T-cell (primary cell): Measurements from ENCODE around the gene COL4A6. TPM values are rescaled to one million over a fixed set of nuclear protein-coding genes. Genes with fewer than 3 reads are reported as not detected.

ENCODE experiments used
- ATAC-seq, 4 experiments: fragments of 200-7000 bp in 3 of 4; fragments of 150-1000 bp in 1 of 4; cut with Tn5 transposase; replicated peaks in 1 of 4; 1 replicate in 3 of 4; 2 replicates in 1 of 4; pipeline ENCODE4 v1.10.0; 2021; ENCODE audit warnings: moderate library complexity in 3 of 4, mild to moderate bottlenecking in 2 of 4, moderate number of reproducible peaks in 1 of 4
- CTCF ChIA-PET, 2 donors: fragments of 300-600 bp; sonication (Branson Sonifier 250); formaldehyde crosslinking; loops; one replicate each; lab custom pipeline; 2022; ENCODE audit warnings: antibody characterized with exemption in 2 of 2; lab: Charles Lee
- POLR2A ChIA-PET, 2 donors: fragments of 300-600 bp; sonication (Branson Sonifier 250); formaldehyde crosslinking; loops; one replicate each; lab custom pipeline; 2022; ENCODE audit warnings: antibody characterized with exemption in 2 of 2; lab: Charles Lee
- DNase-seq, 35 experiments: peaks; one replicate each; pipeline versions ENCODE4 v3.0.0 to v3.0.0-alpha.2; 2013 to 2023
- H3K27ac ChIP-seq: one replicate; pipeline ENCODE4 v1.5.1; 2013; ENCODE audit warnings: low read length
- H3K27me3 ChIP-seq, 2 experiments: replicated peaks in 1 of 2; 1 replicate in 1 of 2; 2 replicates in 1 of 2; pipeline versions ENCODE4 v1.6.1 to v1.7.0; 2013; ENCODE audit warnings: low read length in 1 of 2, mixed read lengths in 1 of 2; ENCODE audit not compliant: control insufficient read depth in 2 of 2, insufficient read depth in 2 of 2; ENCODE audit errors: extremely low read depth in 1 of 2
- H3K36me3 ChIP-seq, 2 donors: 1 replicate in 1 of 2; 2 replicates in 1 of 2; pipeline versions ENCODE4 v1.6.1 to v1.7.0; 2013; ENCODE audit warnings: low read length in 1 of 2; ENCODE audit not compliant: control insufficient read depth in 2 of 2, insufficient read depth in 1 of 2; ENCODE audit errors: extremely low read depth in 1 of 2
- H3K4me1 ChIP-seq, 2 experiments: 1 replicate in 1 of 2; 2 replicates in 1 of 2; pipeline versions ENCODE4 v1.6.1 to v1.7.0; 2013; ENCODE audit warnings: low read length in 2 of 2, mixed read lengths in 1 of 2; ENCODE audit not compliant: insufficient read depth in 2 of 2, control insufficient read depth in 1 of 2; ENCODE audit errors: extremely low read depth in 1 of 2
- H3K4me3 ChIP-seq, 2 donors: 1 replicate in 1 of 2; 2 replicates in 1 of 2; pipeline versions ENCODE4 v1.5.1 to v1.7.0; 2013; ENCODE audit warnings: mild to moderate bottlenecking in 2 of 2, low read length in 1 of 2, moderate library complexity in 1 of 2; ENCODE audit not compliant: control insufficient read depth in 1 of 2; ENCODE audit errors: extremely low read depth in 1 of 2
- H3K9me3 ChIP-seq: 2 replicates; pipeline ENCODE4 v1.7.0; 2013
- H3K27ac Mint-ChIP-seq, 2 donors: one replicate each; pipeline ENCODE4 v1.8.0; 2020 to 2021; ENCODE audit warnings: mild to moderate bottlenecking in 2 of 2, mixed read lengths in 2 of 2
- H3K27me3 Mint-ChIP-seq, 2 donors: one replicate each; pipeline ENCODE4 v1.8.0; 2021 to 2022; ENCODE audit warnings: mixed read lengths in 2 of 2
- H3K36me3 Mint-ChIP-seq: one replicate; pipeline ENCODE4 v1.8.0; 2021; ENCODE audit warnings: mixed read lengths
- H3K4me1 Mint-ChIP-seq, 3 donors: one replicate each; pipeline ENCODE4 v1.8.0; 2020 to 2022; ENCODE audit warnings: mixed read lengths in 3 of 3, mild to moderate bottlenecking in 1 of 3
- H3K4me3 Mint-ChIP-seq, 3 donors: one replicate each; pipeline ENCODE4 v1.8.0; 2020 to 2022; ENCODE audit warnings: mild to moderate bottlenecking in 3 of 3, mixed read lengths in 3 of 3, moderate library complexity in 3 of 3
- H3K9me3 Mint-ChIP-seq, 3 donors: one replicate each; pipeline ENCODE4 v1.8.0; 2020 to 2022; ENCODE audit warnings: mixed read lengths in 3 of 3
- WGBS: methylation state at CpG from one replicate; pipeline ENCODE4 v1.1.5; 2013; ENCODE audit warnings: missing lambda C conversion rate; ENCODE audit not compliant: insufficient coverage; 5-methylcytosine and 5-hydroxymethylcytosine counted together
- total RNA-seq, 35 experiments: library from RNA in 6 of 35; stranded (reverse) in 6 of 35; fragments of 120-200 nt in 1 of 35; gene quantifications; one replicate each; pipeline versions ENCODE4 v1.2.1 to v1.2.4 and lab custom pipeline; 2013 to 2026

COL4A6 gene
- total RNA-seq, 5 donors from 2014 or later (not counting 1 experiment from before 2014, with no cell fraction given): 0.03 to 0.22 (median 0.20) TPM; not detected in 2

DNA sequence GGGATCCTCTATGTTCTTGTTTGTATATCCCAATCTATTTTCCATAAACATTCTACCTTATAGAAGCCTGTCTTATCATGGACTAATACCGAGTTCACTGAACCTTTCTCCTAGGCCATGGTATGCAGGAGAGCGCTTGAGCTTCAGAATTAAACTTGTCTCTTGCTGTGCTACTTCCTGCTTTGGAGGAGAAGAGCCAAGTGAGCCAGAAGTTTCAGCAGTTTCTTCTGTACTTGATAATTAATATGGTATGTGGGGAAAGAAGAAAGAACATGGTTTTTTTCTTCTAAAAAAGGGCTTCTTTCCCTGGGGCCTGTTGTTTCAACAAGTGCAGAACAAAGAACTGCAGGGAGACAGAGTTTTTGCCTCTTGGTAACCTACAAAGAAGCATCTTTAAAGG, 173.8 kb downstream of the COL4A6 start:
- no peak overlapping the region for H3K27ac Mint-ChIP-seq
- peaks cover 0 to 31% of the 10 kb centered on the region in 2 donors for H3K27me3 Mint-ChIP-seq
- ChIA-PET POLR2A (no interaction called here), CTCF (no interaction called here)
- H3K4me3 Mint-ChIP-seq: no peak overlapping the region
- no peaks in the 10 kb centered on the region for H3K36me3 Mint-ChIP-seq
- no peak overlapping the region for H3K27ac ChIP-seq
- WGBS: no CpG with 5 or more reads among the region's 2 CpGs
- H3K36me3 ChIP-seq: no peaks in the 10 kb centered on the region
- H3K9me3 Mint-ChIP-seq: no peaks in the 10 kb centered on the region
- no peaks in the 10 kb centered on the region for H3K4me1 Mint-ChIP-seq
- H3K27me3 ChIP-seq: no peaks in the 10 kb centered on the region
- no peaks in the 10 kb centered on the region for H3K9me3 ChIP-seq
- no peak for DNase-seq
- H3K4me3 ChIP-seq: no peak overlapping the region
- H3K4me1 ChIP-seq: no peaks in the 10 kb centered on the region
- no peak for ATAC-seq

DNA sequence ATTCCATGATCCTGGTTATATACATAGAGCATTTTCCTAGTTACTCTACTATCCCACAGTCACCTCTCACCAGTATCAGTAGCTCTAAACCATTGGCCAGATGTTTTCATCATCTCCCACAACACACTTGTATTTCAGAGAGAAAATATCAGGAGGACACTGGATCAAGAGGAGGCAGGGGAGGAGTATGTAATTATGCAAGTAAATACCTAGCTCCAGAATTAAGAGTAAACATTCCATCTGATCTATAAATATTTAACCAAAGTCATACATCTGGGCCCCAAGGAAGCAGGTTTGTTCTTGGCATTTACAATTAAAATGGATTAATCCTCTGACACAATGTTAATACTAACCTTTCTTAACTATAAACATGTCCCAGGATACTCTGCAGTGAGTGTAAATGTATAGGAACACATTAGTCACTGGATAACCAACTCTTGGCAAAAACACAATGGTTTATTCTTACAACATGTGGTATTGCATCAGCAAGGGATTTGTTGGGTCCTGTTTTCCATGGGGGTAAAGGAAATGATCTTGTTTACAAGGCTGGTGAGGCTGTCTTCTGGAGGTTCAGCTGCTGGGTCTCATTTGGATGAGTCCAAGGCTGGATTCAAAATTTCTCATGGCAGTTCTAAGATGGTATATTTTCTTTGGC, 176.5 kb downstream of the COL4A6 start:
- ChIA-PET CTCF (no interaction called here), POLR2A (no interaction called here)
- H3K27me3 Mint-ChIP-seq: peaks cover 8 to 37% of the 10 kb centered on the region in 2 donors

DNA sequence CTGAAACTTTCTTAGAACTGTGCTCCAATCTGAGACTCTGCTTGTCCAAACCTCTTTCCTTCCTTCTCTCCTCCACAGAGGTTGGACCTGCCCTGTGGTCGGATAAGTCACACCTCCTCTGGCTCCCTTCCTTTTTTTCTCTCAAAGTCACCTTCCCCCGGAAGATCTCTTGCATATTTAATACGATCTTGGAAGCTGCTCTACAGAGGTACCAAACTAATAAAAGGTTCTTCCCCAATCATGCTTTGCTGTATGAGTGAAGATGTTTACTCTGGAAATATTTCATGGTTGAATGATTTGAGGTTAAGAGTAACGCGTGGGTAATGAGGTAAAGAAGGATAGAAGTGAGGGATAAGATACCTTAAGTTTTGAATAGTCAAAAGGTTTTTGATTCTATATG, 180.7 kb downstream of the COL4A6 start:
- Mint-ChIP-seq H3K4me1 (no peaks in the 10 kb centered on the region), H3K36me3 (no peaks in the 10 kb centered on the region), H3K9me3 (no peaks in the 10 kb centered on the region), H3K4me3 (no peak overlapping the region), H3K27me3 (peaks cover 11 to 33% of the 10 kb centered on the region in 2 donors), H3K27ac (no peak overlapping the region)
- Histone ChIP-seq H3K27ac (no peak overlapping the region), H3K4me3 (no peak overlapping the region), H3K4me1 (no peaks in the 10 kb centered on the region), H3K36me3 (no peaks in the 10 kb centered on the region), H3K9me3 (no peaks in the 10 kb centered on the region), H3K27me3 (no peaks in the 10 kb centered on the region)
- DNase-seq (no peak), ATAC-seq (no peak)
- ChIA-PET CTCF (interaction anchor here in 1 of 2 donors (0.9 kb wide), 1 partner anchor 32 kb away, joined by 3 read pairs; no protein-coding TSS in a partner anchor), POLR2A (no interaction called here)
- WGBS: 90% methylated on average over 2 of the region's 5 CpGs

More for the DNA sequence above, 176.5 kb downstream of the COL4A6 start:
- no peaks in the 10 kb centered on the region for H3K36me3 Mint-ChIP-seq
- H3K4me1 ChIP-seq: no peaks in the 10 kb centered on the region
- DNase-seq (no peak), ATAC-seq (no peak)
- no peak overlapping the region for H3K27ac Mint-ChIP-seq
- no peaks in the 10 kb centered on the region for H3K4me1 Mint-ChIP-seq
- no peak overlapping the region for H3K4me3 ChIP-seq
- no peaks in the 10 kb centered on the region for H3K9me3 ChIP-seq
- H3K27me3 ChIP-seq: no peaks in the 10 kb centered on the region
- no peaks in the 10 kb centered on the region for H3K9me3 Mint-ChIP-seq
- no peaks in the 10 kb centered on the region for H3K36me3 ChIP-seq
- H3K27ac ChIP-seq: no peak overlapping the region
- no peak overlapping the region for H3K4me3 Mint-ChIP-seq

DNA sequence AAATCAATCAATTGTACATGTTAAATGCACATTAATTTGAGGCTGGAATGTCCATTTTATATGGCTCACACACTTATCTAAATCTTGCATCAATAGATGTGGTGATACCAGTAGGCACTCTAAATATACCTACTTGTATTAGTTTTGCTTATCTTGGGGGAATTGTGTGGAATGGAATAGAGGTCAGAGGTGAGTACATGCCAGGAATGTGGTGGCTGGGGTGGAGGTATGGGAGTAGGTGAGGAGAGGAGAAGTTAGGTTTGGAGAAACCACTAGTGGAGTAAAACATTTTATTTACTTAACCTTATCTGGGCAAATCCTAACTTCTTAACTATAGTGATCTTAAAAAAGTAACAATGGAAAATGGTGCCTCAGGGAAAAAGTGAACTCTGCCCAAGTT, 183.6 kb downstream of the COL4A6 start:
- H3K4me1 ChIP-seq: no peaks in the 10 kb centered on the region
- no peak for ATAC-seq

DNA sequence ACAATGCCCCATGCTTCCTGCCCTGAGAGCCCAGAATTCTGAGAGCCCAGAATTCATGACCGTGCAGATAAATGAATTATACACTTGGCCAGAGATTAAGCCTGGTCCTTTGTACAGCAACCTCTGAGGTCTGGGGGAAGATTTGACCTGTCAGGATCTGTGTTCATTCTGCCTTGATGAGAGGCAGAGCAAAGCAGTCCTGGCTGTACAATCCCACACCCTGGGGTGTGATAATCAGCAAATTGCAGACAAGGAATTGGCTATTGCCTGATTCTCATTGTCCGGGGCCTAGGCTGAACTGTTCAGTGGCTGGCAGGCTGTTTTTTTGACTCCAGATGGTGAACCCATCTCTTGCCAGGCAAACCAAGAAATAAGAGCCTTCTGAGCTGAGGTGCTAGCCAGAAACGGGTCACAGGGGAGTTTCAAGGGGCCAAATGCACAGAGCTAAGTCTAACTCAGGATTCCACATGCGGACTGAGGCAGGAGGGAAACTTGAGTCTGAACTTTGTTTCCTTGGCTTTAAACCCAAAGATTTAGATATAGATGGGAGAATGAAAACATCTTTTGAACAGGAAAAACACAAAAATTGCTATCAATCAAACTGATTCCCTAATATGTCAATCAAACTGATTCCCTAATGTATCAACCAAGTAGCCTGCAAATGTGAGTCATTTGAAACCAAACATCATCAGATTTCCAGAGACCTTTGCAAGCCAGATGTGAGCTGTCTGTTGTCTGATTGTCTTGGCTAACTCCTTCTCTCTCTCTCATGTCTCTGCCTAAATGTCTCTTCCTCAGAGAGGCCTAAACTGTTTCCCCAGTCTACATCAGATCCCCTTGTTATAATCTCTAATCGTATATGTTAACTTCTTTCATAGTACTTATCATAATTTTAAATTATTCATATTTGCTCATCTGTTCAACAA, 187.3 kb downstream of the COL4A6 start:
- no peaks in the 10 kb centered on the region for H3K4me1 ChIP-seq
- ATAC-seq: no peak
- no peaks in the 10 kb centered on the region for H3K36me3 Mint-ChIP-seq
- H3K4me1 Mint-ChIP-seq: no peaks in the 10 kb centered on the region
- no peak overlapping the region for H3K27ac ChIP-seq
- no peak for DNase-seq
- no peaks in the 10 kb centered on the region for H3K9me3 ChIP-seq
- H3K36me3 ChIP-seq: no peaks in the 10 kb centered on the region
- WGBS: 83% methylated on average over 1 of the region's 5 CpGs
- H3K27ac Mint-ChIP-seq: no peak overlapping the region
- peaks cover 0 to 2% of the 10 kb centered on the region in 2 experiments for H3K27me3 ChIP-seq
- H3K9me3 Mint-ChIP-seq: no peaks in the 10 kb centered on the region
- peaks cover 6 to 39% of the 10 kb centered on the region in 2 donors for H3K27me3 Mint-ChIP-seq
- no peak overlapping the region for H3K4me3 Mint-ChIP-seq
- no peak overlapping the region for H3K4me3 ChIP-seq
- ChIA-PET POLR2A (no interaction called here), CTCF (no interaction called here)

More for the DNA sequence above, 183.6 kb downstream of the COL4A6 start:
- ChIA-PET CTCF (no interaction called here), POLR2A (no interaction called here)
- no peaks in the 10 kb centered on the region for H3K9me3 Mint-ChIP-seq
- H3K27ac Mint-ChIP-seq: no peak overlapping the region
- H3K9me3 ChIP-seq: no peaks in the 10 kb centered on the region
- no peak for DNase-seq
- no peaks in the 10 kb centered on the region for H3K27me3 ChIP-seq
- H3K27ac ChIP-seq: no peak overlapping the region
- H3K4me3 Mint-ChIP-seq: no peak overlapping the region
- H3K4me1 Mint-ChIP-seq: no peaks in the 10 kb centered on the region
- no peaks in the 10 kb centered on the region for H3K36me3 Mint-ChIP-seq
- peaks cover 11 to 39% of the 10 kb centered on the region in 2 donors for H3K27me3 Mint-ChIP-seq
- H3K4me3 ChIP-seq: no peak overlapping the region
- H3K36me3 ChIP-seq: no peaks in the 10 kb centered on the region

DNA sequence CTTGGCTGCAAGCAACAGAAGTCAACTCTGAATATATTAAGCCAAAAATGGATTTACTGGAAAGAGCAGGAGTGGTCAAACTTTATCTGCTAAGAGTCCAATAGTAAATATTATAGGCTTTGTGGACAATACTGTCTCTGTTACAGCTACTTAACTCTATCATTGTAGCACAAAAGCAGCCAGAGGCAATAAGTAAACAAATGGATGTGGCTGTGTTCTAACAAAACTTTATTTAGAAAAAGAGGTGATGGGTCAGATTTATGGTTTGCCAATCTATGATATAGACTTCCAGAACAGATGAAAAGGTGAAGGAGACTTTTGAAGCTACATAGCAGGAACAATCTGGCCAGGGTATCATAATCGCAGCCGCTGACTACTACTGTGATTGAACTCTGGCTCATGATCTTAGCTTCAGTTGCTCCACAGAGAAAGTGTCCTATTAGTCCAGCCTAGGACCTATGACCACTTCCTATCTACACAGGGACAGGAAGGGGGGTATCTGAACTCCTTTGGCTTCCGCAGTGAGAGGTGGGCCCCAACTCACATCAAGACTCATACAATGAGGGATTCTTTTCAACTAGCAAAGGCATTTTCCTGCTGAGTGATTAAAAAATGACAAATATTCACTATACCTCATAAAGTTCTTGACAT, 191.8 kb downstream of the COL4A6 start:
- no peaks in the 10 kb centered on the region for H3K9me3 Mint-ChIP-seq
- H3K9me3 ChIP-seq: no peaks in the 10 kb centered on the region
- H3K4me3 ChIP-seq: no peak overlapping the region
- no peak overlapping the region for H3K4me3 Mint-ChIP-seq
- H3K36me3 Mint-ChIP-seq: no peaks in the 10 kb centered on the region
- no peaks in the 10 kb centered on the region for H3K36me3 ChIP-seq
- H3K27me3 Mint-ChIP-seq: peaks cover 5 to 39% of the 10 kb centered on the region in 2 donors
- peaks cover 0 to 2% of the 10 kb centered on the region in 2 experiments for H3K27me3 ChIP-seq
- no peaks in the 10 kb centered on the region for H3K4me1 Mint-ChIP-seq
- WGBS: no CpG with 5 or more reads among the region's 3 CpGs
- H3K27ac ChIP-seq: no peak overlapping the region
- DNase-seq (no peak), ATAC-seq (no peak)
- H3K4me1 ChIP-seq: no peaks in the 10 kb centered on the region
- no peak overlapping the region for H3K27ac Mint-ChIP-seq
- ChIA-PET POLR2A (interaction anchor here in 1 of 2 donors (0.5 kb wide), 1 partner anchor 1291 kb away, joined by 4 read pairs; no protein-coding TSS in a partner anchor), CTCF (no interaction called here)
